ENCODE data around the gene GPR161.
A peak's percentile ranks its signal among the peaks of the same experiment; 100 is the strongest.

The GPR161 gene

DNA sequence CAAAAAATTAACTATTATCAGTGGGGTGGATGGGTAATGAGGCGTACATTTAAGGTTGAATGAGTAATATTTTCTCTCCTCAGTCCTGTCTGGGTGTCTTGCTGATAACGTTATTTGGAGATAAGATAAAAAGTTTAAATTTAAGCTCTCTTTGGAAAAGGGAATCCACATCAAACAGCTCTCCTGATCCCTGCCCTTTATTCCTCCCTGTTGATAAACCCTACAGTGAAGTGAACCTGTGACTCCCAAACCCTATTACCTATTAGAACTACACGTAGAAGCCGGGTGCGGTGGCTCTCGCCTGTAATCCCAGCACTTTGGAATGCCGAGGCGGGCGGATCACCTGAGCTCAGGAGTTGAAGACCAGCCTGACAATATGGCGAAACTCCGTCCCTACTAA, 9.9 kb upstream of the GPR161 start:
- no peak for DNase-seq (ENCODE audit: low read depth in 3 of 3)

- no peak for DNase-seq (ENCODE audit: low read depth in 3 of 3)
Observed at GRCh38 chr1:168146160-168146539, 9.4 kb upstream of the GPR161 start.

- DNase-seq (ENCODE audit: low read depth in 3 of 3) = peak; percentile 73 to 78 (median 77)
Observed at GRCh38 chr1:168145184-168146159, 8.7 kb upstream of the GPR161 start.

DNA sequence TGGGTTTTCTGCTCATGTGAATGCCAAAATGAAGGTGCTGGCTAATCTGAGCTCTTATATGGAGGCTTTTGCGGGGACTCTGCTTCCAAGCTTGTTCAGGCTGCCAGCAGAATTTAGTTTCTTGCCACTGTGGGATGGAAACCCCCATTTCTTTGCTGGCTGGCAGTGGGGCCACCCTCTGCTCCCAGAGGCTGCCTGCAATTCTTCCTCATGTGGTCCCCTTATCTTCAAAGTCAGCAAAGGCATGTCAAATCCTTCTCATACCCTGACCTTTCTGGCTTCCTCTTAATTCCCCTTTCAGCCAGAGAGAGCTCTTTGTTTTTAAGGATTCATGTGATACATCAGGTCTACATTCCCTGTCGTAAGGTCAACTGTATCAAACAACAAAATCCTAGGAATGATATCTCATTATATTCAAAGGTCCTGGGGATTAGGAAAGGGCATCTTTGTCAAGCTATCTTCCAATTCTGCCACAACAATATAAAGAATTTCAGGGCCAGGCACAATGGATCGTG, 5.2 kb upstream of the GPR161 start:
- no peak for DNase-seq (ENCODE audit: low read depth in 3 of 3)

DNA sequence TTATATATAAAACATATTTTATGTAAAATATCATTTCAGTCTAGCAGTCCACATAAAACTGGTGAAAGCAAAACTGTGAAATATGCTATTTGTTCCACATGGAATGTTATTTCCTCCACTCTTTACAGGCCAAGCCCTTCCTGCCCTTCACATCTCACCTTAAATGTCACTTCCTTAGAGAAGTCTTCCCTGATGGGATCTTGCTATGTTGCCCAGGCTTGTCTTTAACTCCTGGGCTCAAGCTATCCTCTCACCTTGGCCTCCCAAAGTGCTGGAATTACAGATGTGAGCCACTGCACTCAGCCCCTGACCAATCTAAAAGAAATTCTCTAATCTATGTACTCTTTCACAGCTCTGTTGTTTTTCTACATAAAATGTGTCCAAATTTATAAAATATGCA, 2.3 kb upstream of the GPR161 start:
- no peak for DNase-seq (ENCODE audit: low read depth in 3 of 3)

DNA sequence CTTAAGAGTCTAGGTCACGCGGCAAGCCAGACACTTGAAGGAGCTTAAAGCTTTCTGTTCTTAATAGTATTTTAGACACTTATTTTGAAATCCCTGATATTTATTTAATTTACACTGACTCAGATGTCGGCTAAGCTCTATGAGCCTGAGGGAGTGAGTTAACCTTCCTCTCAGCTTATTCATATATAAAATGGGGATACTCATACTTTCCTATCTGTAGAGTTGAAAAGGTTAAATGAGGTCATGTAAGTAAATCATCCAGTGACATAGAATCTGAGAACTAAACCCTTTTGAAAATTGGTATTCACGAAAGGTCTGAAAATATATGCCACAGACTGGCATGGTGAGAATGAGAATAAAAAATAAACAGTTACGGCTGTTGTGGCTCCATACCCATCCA, 1.4 kb upstream of the GPR161 start:
- no peak for DNase-seq (ENCODE audit: low read depth in 3 of 3)

GRCh38 chr1:168137515-168137821, 738 bp upstream of the GPR161 start:
- DNase-seq (ENCODE audit: low read depth in 3 of 3) = no peak

DNA sequence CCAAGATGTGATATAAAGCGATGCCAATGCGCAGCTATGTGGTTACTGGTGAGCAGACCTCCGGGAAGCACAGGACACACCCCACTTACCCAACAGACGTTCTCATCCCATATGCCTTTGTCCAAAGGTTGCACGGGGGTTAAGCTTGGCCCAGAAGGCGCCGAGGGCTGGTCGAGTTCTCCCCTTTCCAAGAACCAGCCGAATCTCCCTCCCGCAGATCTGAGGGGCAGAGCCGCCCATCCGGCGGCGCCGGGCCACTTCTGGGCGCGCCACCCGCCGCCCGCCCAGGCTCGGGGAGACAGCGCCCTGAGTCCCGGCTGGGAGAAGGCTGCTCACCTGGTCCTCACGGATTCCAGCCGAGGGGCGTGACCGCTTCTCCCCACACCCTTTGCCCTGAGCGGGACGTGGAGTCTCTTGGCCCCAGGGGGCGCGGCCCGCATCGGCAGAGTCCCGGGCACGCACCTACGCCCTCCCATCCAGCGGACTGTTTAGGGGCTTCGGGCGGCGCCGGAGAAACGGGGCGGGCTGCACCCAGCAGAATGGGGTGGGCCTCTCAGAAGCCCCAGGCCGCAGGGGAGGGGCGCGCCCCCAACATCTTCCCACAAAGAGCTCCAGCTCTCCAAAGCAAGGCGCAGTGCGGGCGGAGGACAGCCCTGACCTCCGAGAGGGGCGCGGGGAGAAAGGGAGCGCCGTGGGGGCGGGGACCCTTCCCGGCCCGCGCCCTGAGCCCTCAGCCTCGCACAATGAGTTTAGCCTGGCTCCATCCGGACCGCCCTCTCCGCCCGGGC, 615 bp downstream of the GPR161 start:
- DNase-seq (ENCODE audit: low read depth in 3 of 3) = no peak

DNA sequence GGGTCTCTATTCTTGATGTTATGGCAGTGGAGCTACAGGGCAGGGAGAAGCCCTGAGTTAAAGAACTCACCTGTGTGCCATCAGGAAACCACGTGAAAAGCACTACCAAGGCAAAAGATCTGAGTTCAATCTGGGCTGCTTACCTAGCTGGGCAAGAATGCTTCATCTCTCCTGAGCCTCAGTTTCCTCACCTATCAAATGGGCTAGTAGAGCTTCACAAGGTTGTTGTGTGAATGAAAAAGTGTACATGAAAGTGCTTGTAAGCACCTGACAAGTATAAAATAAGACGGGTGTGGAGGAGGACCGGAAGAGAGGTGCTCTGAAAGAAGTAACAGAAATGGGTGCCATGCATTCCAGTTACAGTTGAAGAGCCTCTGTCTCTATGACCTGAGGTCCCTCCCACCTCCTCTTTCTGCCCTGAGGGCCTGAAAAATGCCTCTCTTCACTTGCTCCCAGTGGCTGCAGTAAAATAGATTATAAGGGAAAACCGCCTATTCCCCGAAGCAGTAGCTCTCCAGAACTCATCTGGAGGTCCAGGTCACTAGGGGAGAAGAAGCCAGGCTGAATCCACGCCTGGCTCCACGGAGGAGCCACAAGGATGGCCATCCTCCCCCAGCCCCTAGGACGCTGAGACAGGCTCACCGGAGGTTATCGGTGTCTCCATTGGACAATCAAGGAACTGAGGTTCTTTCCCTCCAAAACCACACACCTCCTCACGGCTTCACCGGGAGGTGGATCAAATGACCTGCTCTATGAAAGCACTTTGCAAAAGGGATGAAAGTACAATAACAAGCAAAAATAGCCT, 1.4 kb downstream of the GPR161 start:
- no peak for DNase-seq (ENCODE audit: low read depth in 3 of 3)

DNA sequence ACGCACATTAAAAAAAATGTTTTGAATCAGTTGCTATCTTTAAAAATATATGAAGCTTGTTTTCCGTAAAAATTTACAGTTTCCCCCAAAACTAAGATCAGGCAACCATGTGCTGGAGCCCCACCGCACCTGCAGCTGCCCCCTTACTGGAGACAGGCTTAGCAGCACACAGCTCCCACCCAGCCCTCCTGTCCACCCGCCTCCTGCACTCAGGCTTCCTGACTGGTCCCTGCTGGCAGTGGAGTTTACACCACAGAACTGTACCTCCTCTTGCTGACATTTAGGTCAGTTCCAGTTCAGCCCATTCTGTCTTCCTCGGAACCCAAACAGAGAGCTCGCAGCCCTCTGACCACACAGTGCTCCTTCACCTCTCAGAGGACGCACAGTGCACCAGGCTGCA, 2.1 kb downstream of the GPR161 start:
- DNase-seq (ENCODE audit: low read depth in 3 of 3) = no peak

DNA sequence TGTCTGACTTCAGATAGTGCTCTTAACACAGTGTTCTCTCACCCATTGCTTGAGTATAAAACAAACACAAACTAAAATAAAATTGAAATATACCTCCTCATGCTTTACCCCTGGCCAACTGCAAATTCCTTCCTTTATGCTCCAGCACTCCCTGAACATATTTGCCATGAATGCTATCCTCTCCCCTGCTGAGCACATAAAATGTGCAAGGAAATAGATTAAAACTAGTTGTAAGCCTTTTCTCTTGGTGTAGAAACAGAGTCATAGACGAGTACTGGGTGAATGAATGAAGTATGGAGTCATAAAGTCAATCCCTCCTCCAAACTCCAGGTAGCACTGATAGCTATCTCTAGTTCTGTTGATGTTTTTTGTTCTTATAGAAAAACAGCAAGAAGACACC, 2.6 kb downstream of the GPR161 start:
- no peak for DNase-seq (ENCODE audit: low read depth in 3 of 3)

DNA sequence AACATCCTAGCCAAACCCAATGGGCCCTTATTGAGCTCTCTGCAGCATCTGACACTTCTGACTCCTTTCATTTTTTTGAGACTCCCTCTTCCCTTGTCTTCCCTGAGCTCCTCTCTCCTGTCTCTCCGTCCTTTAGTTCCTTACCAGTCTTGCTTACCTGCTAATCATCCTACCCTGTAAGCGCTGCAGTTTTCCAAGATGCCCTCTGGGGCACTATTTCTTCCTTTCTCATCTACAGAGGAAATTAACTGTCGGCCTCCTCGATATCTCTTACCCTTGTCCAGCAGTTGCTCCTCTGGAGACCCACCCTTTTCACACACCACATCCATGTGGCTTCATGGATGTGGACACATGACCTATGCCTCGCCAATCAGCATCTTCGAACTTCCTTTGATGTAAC, 6.8 kb downstream of the GPR161 start:
- DNase-seq (ENCODE audit: low read depth in 3 of 3) = no peak

GRCh38 chr1:168127503-168127902, 9.2 kb downstream of the GPR161 start:
- DNase-seq (ENCODE audit: low read depth in 3 of 3) = no peak

- no peak for DNase-seq (ENCODE audit: low read depth in 3 of 3)
Observed at GRCh38 chr1:168125051-168125450, 11.7 kb downstream of the GPR161 start.

DNA sequence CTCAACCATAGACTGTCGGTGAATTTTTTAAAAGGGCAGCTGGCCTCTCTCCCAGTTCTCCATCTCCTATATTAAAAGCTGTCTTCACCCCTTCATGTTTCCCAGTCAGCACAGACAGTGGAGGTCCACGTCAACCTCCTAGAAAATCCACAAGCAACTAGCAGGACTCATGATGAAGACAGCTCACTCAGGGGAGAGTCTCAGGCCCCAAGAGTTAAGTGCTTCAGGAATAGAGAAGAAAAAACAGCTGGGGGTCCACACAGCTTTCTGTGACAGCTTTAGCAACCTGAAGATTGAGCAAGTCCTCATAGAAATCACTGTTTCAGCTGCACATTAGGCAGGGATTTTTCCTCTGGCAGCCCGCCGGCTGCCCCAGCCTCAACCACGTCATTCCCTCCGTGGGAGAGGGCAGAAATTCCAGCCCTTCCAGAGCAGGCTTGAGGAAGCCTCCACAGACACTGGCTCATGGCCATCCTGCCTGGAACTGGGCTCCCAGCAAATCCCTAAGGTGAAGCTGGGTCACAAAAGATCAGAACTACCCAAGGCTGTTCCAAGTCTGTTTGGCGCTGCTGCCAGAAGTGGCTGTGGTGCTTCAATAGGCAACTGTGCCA, 15.2 kb downstream of the GPR161 start:
- no peak for DNase-seq (ENCODE audit: low read depth in 3 of 3)

DNA sequence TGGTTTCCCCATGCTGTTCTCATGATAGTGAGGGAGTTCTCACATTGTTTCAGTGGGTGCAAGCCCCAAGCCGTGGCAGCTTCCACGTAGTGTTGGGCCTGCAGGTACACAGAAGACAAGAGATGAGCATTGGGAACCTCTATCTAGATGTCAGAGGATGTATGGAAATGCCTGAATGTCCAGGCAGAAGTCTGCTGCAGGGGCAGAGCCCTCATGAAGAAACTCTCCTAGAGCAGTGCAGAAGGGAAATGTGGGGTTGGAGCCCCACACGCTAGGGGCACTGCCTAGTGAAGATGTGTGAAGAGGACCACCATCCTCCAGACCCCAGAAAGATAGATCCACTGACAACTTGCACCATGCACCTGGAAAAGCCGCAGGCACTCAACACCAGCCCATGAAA, 17.0 kb downstream of the GPR161 start:
- no peak for DNase-seq (ENCODE audit: low read depth in 3 of 3)

DNA sequence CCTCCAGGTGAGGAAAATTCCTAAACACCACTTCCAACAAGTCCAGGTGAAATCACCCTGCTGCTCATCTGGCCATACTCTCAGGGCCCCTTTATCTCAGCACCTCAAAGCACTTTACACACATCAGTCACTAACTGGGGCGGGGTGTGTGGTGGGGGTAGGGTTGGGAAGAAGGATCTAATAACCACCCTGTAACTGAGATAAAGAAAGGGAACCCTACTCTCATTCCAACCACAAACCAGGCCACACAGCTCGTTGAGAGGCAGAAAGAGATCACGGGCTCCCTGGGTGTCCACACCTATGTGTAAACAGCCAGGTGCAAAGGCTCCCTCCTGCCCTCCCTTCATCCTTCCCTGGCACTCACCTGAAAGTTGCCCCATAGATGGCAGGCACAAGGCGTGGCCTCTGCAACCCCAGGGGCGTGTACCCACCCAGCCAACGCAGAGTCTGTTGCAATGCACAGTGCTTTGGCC, 20.4 kb downstream of the GPR161 start:
- no peak for DNase-seq (ENCODE audit: low read depth in 3 of 3)

DNA sequence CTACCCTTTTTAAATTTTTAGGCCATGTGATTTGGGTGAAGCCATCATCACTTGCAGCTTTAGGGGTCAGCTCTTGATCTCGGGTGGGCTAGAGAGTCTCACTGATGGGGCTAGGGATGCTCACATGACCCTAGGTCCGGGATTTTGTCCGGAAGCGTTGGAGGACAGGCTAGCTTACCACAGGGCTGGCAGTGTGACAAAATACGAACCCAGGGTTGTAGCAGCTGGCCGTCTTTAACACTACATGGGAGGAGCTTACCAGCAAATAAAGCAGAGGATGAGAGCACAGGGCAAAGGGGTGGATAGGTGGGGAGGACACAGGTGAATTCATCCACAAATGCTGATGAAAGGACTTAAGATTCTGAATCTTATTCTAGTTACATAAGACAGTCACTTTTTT, 21.9 kb downstream of the GPR161 start:
- DNase-seq (ENCODE audit: low read depth in 3 of 3) = no peak

DNA sequence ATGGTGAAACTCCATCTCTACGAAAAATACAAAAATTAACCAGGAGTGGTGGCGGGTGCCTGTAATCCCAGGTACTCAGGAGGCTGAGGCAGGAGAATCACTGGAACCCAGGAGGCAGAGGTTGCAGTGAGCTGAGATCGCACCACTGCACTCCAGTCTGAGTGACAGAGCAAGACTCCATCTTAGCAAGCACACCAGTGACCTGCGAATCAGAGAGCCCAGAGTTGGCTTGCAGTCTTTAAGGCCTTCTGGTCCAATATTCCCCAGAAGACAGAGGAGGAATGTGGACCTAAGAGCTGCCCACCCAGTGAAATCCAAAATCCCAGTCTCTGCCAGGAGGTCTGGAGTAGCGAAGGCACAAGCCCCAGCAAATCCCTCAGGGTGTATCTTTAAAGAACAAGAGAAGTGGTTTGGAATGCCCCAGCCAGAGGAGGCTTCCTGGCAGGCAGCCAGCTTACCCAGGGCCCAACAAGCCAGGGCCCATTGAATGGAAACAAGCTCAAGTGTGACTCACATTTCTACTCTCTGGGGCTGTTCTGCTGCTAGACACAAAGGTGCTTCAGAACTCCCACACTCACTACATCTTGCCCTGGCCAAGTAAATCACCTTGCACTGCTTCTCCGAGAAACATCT, 23.9 kb downstream of the GPR161 start:
- DNase-seq (ENCODE audit: low read depth in 3 of 3) = peak; percentile 16 to 38 (median 26)

GRCh38 chr1:168110896-168111545, 25.7 kb downstream of the GPR161 start:
- no peak for DNase-seq (ENCODE audit: low read depth in 3 of 3)
